Measurements from ENCODE around the gene DDX23.
"Not testable (repeated sequence)": the region's sequence is repeated elsewhere in the genome, so short reads cannot be mapped to it uniquely, and the experiment has no call there.

The DDX23 gene

GRCh38 chr12:48875944-48876515, 24.1 kb upstream of the DDX23 start:
- no peak overlapping the region for H2AFZ ChIP-seq (ENCODE audit: low read depth, low read length)
- WGBS, result 91% methylated on average over 4 of the region's 4 CpGs
- no peak overlapping the region for H2BK120ac ChIP-seq (ENCODE audit: low read depth, low read length)
- no peak overlapping the region for H2BK12ac ChIP-seq (ENCODE audit: low read length in 2 of 2)
- no peaks in the 10 kb centered on the region for H3K36me3 ChIP-seq (ENCODE audit: control insufficient read depth in 1 of 2, insufficient read depth in 2 of 2, low read depth in 1 of 2, low read length in 2 of 2)
- H3K4me3 ChIP-seq (ENCODE audit: insufficient read depth in 1 of 2, low read depth in 1 of 2, low read length in 2 of 2), result no peak overlapping the region
- H3K9ac ChIP-seq (ENCODE audit: low read length), result no peak overlapping the region
- H3K27me3 ChIP-seq (ENCODE audit: control insufficient read depth in 1 of 2, insufficient read depth in 1 of 2, low read length in 2 of 2), result peaks cover 24 to 33% of the 10 kb centered on the region in 2 experiments
- no peak overlapping the region for H2BK5ac ChIP-seq (ENCODE audit: low read depth, low read length, poor library complexity, severe bottlenecking)
- H2AK5ac ChIP-seq (ENCODE audit: low read length, severe bottlenecking), result no peak overlapping the region
- no peak overlapping the region for H4K8ac ChIP-seq (ENCODE audit: low read length)
- no peak overlapping the region for H2BK15ac ChIP-seq (ENCODE audit: low read depth, poor library complexity, severe bottlenecking)
- H3K4me2 ChIP-seq (ENCODE audit: low read length, poor library complexity, severe bottlenecking), result no peak overlapping the region
- no peak overlapping the region for H3K23ac ChIP-seq (ENCODE audit: low read length in 2 of 2)
- H3K14ac ChIP-seq (ENCODE audit: low read length in 2 of 2), result no peak overlapping the region
- DNase-seq, result no peak
- H3K9me3 ChIP-seq (ENCODE audit: control insufficient read depth, low read length), result no peaks in the 10 kb centered on the region
- no peak overlapping the region for H3K27ac ChIP-seq (ENCODE audit: low read length, poor library complexity, severe bottlenecking)
- H3K79me1 ChIP-seq (replicated peaks; ENCODE audit: low read length, poor library complexity, severe bottlenecking), result no peaks in the 10 kb centered on the region
- no peaks in the 10 kb centered on the region for H3K4me1 ChIP-seq (ENCODE audit: control insufficient read depth, insufficient read depth, low read depth, low read length)
- no peak overlapping the region for H4K91ac ChIP-seq (ENCODE audit: low read length)
- H3K18ac ChIP-seq (ENCODE audit: low read depth in 1 of 2, low read length in 2 of 2), result no peak overlapping the region
- no peak overlapping the region for H3K4ac ChIP-seq (ENCODE audit: low read depth in 1 of 2, low read length in 2 of 2)

- not testable (repeated sequence) for H2BK120ac ChIP-seq (ENCODE audit: low read depth, low read length); DNase-seq; H3K4me3 ChIP-seq (ENCODE audit: insufficient read depth in 1 of 2, low read depth in 1 of 2, low read length in 2 of 2); H3K4me1 ChIP-seq (ENCODE audit: control insufficient read depth, insufficient read depth, low read depth, low read length); H3K23ac ChIP-seq (ENCODE audit: low read length in 2 of 2); H2BK5ac ChIP-seq (ENCODE audit: low read depth, low read length, poor library complexity, severe bottlenecking); H2AK5ac ChIP-seq (ENCODE audit: low read length, severe bottlenecking); H3K4ac ChIP-seq (ENCODE audit: low read depth in 1 of 2, low read length in 2 of 2); H2BK12ac ChIP-seq (ENCODE audit: low read length in 2 of 2); H3K79me1 ChIP-seq (replicated peaks; ENCODE audit: low read length, poor library complexity, severe bottlenecking); H4K8ac ChIP-seq (ENCODE audit: low read length); H4K91ac ChIP-seq (ENCODE audit: low read length); H3K18ac ChIP-seq (ENCODE audit: low read depth in 1 of 2, low read length in 2 of 2); H3K14ac ChIP-seq (ENCODE audit: low read length in 2 of 2); H2AFZ ChIP-seq (ENCODE audit: low read depth, low read length); H3K27ac ChIP-seq (ENCODE audit: low read length, poor library complexity, severe bottlenecking); H3K4me2 ChIP-seq (ENCODE audit: low read length, poor library complexity, severe bottlenecking); H3K9me3 ChIP-seq (ENCODE audit: control insufficient read depth, low read length); H3K36me3 ChIP-seq (ENCODE audit: control insufficient read depth in 1 of 2, insufficient read depth in 2 of 2, low read depth in 1 of 2, low read length in 2 of 2); H2BK15ac ChIP-seq (ENCODE audit: low read depth, poor library complexity, severe bottlenecking); H3K9ac ChIP-seq (ENCODE audit: low read length)
- 88% methylated on average over 8 of the region's 8 CpGs for WGBS
- H3K27me3 ChIP-seq (ENCODE audit: control insufficient read depth in 1 of 2, insufficient read depth in 1 of 2, low read length in 2 of 2), result peaks cover 10 to 17% of the 10 kb centered on the region in 2 experiments
Observed at GRCh38 chr12:48873534-48873933, 21.6 kb upstream of the DDX23 start.

- Histone ChIP-seq H2AK5ac (ENCODE audit: low read length, severe bottlenecking) (no peak overlapping the region), H3K18ac (ENCODE audit: low read depth in 1 of 2, low read length in 2 of 2) (no peak overlapping the region), H3K14ac (ENCODE audit: low read length in 2 of 2) (no peak overlapping the region), H3K27ac (ENCODE audit: low read length, poor library complexity, severe bottlenecking) (no peak overlapping the region), H2AFZ (ENCODE audit: low read depth, low read length) (no peak overlapping the region), H4K8ac (ENCODE audit: low read length) (no peak overlapping the region), H4K91ac (ENCODE audit: low read length) (no peak overlapping the region), H3K4ac (ENCODE audit: low read depth in 1 of 2, low read length in 2 of 2) (no peak overlapping the region), H2BK5ac (ENCODE audit: low read depth, low read length, poor library complexity, severe bottlenecking) (no peak overlapping the region), H3K23ac (ENCODE audit: low read length in 2 of 2) (no peak overlapping the region), H2BK120ac (ENCODE audit: low read depth, low read length) (no peak overlapping the region), H3K4me1 (ENCODE audit: control insufficient read depth, insufficient read depth, low read depth, low read length) (no peaks in the 10 kb centered on the region), H3K4me3 (ENCODE audit: insufficient read depth in 1 of 2, low read depth in 1 of 2, low read length in 2 of 2) (no peak overlapping the region), H3K79me1 (replicated peaks; ENCODE audit: low read length, poor library complexity, severe bottlenecking) (no peaks in the 10 kb centered on the region), H2BK12ac (ENCODE audit: low read length in 2 of 2) (no peak overlapping the region), H3K9ac (ENCODE audit: low read length) (no peak overlapping the region), H3K9me3 (ENCODE audit: control insufficient read depth, low read length) (no peaks in the 10 kb centered on the region), H3K27me3 (ENCODE audit: control insufficient read depth in 1 of 2, insufficient read depth in 1 of 2, low read length in 2 of 2) (peaks cover 10 to 15% of the 10 kb centered on the region in 2 experiments), H3K4me2 (ENCODE audit: low read length, poor library complexity, severe bottlenecking) (no peak overlapping the region), H3K36me3 (ENCODE audit: control insufficient read depth in 1 of 2, insufficient read depth in 2 of 2, low read depth in 1 of 2, low read length in 2 of 2) (no peaks in the 10 kb centered on the region), H2BK15ac (ENCODE audit: low read depth, poor library complexity, severe bottlenecking) (no peak overlapping the region)
- WGBS, result 88% methylated on average over 3 of the region's 4 CpGs
- DNase-seq, result no peak
Observed at GRCh38 chr12:48873096-48873495, 21.1 kb upstream of the DDX23 start.

GRCh38 chr12:48869191-48869590, 17.2 kb upstream of the DDX23 start:
- H3K4ac ChIP-seq (ENCODE audit: low read depth in 1 of 2, low read length in 2 of 2), result no peak overlapping the region
- WGBS, result 82% methylated on average over 2 of the region's 2 CpGs
- no peak overlapping the region for H2AFZ ChIP-seq (ENCODE audit: low read depth, low read length)
- H3K4me2 ChIP-seq (ENCODE audit: low read length, poor library complexity, severe bottlenecking), result no peak overlapping the region
- H3K4me3 ChIP-seq (ENCODE audit: insufficient read depth in 1 of 2, low read depth in 1 of 2, low read length in 2 of 2), result no peak overlapping the region
- no peak overlapping the region for H4K91ac ChIP-seq (ENCODE audit: low read length)
- H3K27ac ChIP-seq (ENCODE audit: low read length, poor library complexity, severe bottlenecking), result no peak overlapping the region
- no peak for DNase-seq
- H3K4me1 ChIP-seq (ENCODE audit: control insufficient read depth, insufficient read depth, low read depth, low read length), result peaks cover 9% of the 10 kb centered on the region
- no peak overlapping the region for H2BK12ac ChIP-seq (ENCODE audit: low read length in 2 of 2)
- H3K23ac ChIP-seq (ENCODE audit: low read length in 2 of 2), result no peak overlapping the region
- no peak overlapping the region for H2BK120ac ChIP-seq (ENCODE audit: low read depth, low read length)
- no peaks in the 10 kb centered on the region for H3K9me3 ChIP-seq (ENCODE audit: control insufficient read depth, low read length)
- no peak overlapping the region for H2BK15ac ChIP-seq (ENCODE audit: low read depth, poor library complexity, severe bottlenecking)
- peaks cover 21 to 28% of the 10 kb centered on the region in 2 experiments for H3K27me3 ChIP-seq (ENCODE audit: control insufficient read depth in 1 of 2, insufficient read depth in 1 of 2, low read length in 2 of 2)
- no peak overlapping the region for H2AK5ac ChIP-seq (ENCODE audit: low read length, severe bottlenecking)
- H3K9ac ChIP-seq (ENCODE audit: low read length), result no peak overlapping the region
- no peak overlapping the region for H4K8ac ChIP-seq (ENCODE audit: low read length)
- H3K18ac ChIP-seq (ENCODE audit: low read depth in 1 of 2, low read length in 2 of 2), result no peak overlapping the region
- no peaks in the 10 kb centered on the region for H3K36me3 ChIP-seq (ENCODE audit: control insufficient read depth in 1 of 2, insufficient read depth in 2 of 2, low read depth in 1 of 2, low read length in 2 of 2)
- no peak overlapping the region for H3K14ac ChIP-seq (ENCODE audit: low read length in 2 of 2)
- no peak overlapping the region for H2BK5ac ChIP-seq (ENCODE audit: low read depth, low read length, poor library complexity, severe bottlenecking)
- no peaks in the 10 kb centered on the region for H3K79me1 ChIP-seq (replicated peaks; ENCODE audit: low read length, poor library complexity, severe bottlenecking)
